GM21723 (cell line): ENCODE measurements around the gene GRID2.

Experiments used
- ATAC-seq: cut with Tn5 transposase; IDR thresholded peaks from one replicate; pipeline ENCODE4 v1.9.1; 2021; ENCODE audit warnings: mild to moderate bottlenecking, moderate library complexity; ENCODE audit not compliant: unreplicated experiment

The GRID2 gene

DNA sequence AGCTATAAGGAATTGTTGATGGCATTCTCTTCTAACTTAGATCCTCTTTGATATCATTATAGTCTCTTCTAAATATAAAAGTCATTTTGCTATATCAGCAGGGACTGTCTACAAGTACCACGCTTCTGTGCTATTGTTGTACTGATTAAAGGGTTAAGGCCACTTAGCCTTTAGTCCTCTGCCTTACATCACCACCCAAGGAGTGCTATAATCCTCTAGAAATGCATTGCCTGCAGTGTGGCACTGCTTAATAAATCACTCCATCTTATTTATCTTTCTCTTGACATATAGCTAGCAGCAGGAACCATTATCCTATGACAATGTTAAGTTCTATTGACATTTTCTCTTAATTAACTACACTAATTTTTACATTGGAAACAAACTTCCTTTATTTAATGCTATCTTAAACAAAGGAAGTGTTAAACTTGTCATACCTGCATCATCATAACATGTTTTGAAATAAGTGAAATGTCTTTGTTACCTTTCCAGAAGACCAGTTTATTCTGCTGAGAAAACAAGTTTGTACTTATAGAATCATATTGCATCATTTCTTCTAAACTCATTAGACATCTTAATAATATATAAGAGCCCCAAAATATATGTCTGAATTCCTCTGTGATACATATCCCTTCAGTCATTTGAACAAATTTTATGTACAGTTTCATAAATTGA lies 1163.9 kb downstream of the GRID2 start:
- no peak for ATAC-seq

DNA sequence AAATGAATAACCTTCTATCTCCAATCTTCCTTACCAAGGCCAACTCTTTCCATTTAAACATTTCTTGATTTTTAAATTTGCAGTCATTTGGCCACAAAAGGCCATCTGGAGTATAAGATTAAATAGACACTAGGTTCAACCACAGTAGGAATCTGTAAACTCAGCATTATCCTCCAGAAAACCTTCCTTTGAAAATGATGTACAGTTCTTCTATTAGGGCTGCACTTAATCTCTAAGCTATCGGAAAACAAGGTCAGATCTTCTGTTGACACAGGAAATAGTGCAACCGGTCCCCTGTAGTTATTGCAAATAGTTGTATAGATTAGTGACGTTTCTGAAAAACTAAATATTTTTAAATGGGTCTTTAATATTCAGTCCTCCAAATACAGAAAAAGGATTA lies 1165.8 kb downstream of the GRID2 start:
- ATAC-seq: no peak

DNA sequence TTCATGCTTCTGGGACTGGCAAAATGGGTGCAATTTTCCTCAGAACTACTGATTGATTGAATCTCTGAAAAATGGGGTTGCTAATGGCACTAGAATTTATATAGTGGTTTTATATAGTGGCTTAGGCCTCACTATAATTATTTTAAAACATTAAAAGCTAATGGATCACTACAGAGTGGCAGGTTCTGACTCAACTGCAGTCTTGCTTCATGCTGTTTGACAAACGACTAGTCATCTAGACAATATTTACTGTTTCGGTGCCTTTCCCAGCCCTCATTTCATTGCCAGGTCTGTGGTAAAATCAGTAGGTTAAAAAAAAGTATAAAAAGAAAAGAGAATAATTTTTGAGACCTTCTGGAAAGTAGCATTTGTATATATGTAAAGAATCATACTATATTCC lies 1172.0 kb downstream of the GRID2 start:
- ATAC-seq: no peak

DNA sequence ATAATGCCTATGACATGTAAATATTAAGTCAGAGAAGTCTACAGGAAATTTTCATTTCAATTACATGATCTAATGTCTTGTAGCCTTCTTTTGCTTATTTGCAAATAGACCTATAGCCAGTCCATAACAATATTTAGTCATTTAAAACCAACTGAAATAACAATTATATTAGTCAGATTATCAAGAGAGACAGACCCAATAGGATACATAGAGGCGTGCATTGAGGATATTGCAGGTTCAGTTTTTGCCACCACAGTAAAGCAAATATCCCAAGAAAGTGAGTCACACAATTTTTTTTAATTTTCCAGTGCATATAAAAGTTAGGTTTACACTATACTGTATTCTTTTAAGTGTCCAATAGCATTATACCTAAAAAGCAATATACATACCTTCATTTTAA lies 1175.0 kb downstream of the GRID2 start:
- no peak for ATAC-seq

DNA sequence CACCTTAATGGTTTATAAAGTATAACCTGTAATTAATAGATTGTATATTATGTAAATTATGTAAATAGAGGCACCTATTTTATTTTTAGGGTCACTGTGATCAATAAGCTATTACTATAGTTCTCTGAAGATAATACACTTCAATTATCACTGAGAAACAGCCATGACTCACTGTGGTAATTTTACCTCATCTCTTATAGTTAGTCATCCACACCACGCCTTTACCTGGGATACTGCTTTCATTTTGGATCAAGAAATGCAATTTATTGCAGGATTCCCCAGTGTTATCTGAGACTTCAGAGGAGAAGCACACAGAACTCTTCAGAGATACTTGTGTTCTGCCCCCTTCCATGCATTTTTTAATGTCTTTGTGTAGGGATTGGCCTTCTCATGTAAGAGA lies 1176.7 kb downstream of the GRID2 start:
- no peak for ATAC-seq

DNA sequence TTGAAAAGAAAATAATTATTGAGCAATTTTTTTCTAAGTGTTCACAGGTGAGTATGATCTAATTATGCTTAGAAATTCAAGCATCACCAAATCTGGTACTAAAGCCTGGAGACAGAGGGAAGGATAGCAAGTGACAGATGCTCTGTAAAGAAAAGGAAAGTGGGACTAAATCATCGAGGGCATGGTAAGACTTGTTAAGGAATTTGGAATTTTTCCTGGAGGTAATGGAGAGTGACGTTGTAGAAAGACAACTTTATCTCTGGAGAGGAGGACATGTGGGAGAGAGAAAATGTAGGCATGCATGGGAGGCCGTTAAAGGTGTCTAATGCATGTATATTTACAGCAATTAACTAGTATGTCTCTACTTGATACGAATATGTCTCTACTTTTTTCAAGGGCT lies 1191.6 kb downstream of the GRID2 start:
- no peak for ATAC-seq

DNA sequence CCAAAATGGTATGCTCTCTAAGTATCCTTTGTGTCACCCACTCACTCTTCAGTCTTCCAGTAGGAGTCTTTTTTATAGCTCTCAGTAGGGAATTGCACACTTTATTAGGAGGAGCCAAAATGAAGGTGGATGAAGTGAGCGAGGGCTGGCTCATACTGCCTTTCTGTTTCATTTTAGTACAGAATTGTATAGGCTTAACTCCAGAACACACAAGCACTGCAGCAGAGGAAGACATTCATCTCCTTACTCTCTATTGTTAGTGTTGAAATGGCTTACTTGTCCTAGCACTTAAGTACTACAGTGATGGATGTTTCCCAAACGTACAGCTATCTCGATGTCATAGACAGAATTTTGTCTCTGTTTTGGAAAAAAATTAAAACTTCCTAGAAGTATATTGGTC lies 1197.5 kb downstream of the GRID2 start:
- no peak for ATAC-seq

DNA sequence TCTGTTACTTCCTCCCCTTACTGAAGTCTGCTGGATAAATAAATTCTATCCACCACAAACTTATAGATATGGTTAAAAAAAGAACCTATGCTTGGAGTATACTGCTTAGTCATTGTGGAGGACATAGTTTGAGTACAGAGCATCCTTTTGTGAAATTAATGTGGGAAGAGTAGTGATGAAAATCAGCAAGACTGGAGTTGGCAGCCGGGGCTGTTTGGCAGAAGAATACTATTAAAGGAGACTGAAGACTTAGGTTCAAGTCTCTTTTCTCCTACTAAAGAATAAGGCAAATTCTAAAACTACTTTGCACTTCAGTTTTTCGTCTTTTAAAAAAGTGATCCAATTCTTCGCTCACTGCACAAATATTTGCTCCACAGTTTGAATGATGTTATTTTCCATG lies 1198.2 kb downstream of the GRID2 start:
- no peak for ATAC-seq

DNA sequence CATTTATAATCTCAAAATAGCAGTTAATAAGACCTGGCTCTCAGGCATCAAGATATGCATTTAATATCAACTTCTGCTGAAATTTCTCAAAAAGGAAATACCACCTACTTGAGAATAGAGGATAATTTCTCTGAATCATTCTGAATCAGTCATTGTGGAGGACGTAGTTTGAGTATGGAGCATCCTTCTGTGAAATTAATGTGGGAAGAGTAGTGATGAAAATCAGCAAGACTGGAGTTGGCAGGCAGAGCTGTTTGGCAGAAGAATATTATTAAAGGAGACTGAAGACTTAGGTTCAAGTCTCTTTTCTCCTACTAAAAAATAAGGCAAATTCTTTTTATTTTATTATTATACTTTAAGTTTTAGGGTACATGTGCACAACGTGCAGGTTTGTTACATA lies 1199.2 kb downstream of the GRID2 start:
- ATAC-seq: no peak

DNA sequence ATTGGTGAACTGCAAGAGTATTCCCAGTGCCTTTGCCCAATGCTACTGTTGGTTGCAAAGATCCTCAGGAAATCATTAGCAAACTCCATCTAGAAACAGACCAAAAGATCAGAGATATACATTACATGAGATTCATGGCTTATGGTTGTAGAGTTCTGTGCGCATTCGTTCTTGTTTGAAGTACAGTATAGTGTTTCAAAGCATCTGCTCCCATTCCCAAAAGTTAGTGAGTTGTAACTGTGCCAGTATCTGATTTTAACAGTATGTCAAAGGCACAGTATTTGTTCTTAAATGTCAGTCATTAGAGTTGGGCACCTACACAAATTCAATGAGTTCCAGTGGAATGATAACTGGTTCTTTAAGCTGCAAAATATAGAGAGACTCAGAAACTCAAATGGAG lies 1210.1 kb downstream of the GRID2 start:
- ATAC-seq: no peak

DNA sequence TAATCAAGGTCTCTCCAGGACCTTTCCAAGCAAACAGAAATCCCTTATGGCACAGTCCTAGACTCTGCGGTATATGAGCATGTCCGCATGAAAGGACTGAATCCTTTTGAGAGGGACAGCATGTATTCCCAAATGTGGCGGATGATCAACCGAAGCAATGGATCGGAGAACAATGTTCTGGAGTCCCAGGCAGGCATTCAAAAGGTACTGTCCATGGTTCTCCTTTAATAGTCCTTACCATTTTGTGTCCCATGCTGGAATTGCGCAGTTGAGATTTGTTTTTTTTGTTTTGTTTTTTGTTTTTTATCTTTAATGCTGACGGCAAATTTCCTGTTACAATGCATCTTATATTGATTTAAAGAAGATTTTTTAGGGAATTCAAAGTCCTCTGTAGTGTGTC lies 1211.4 kb downstream of the GRID2 start:
- ATAC-seq: no peak

DNA sequence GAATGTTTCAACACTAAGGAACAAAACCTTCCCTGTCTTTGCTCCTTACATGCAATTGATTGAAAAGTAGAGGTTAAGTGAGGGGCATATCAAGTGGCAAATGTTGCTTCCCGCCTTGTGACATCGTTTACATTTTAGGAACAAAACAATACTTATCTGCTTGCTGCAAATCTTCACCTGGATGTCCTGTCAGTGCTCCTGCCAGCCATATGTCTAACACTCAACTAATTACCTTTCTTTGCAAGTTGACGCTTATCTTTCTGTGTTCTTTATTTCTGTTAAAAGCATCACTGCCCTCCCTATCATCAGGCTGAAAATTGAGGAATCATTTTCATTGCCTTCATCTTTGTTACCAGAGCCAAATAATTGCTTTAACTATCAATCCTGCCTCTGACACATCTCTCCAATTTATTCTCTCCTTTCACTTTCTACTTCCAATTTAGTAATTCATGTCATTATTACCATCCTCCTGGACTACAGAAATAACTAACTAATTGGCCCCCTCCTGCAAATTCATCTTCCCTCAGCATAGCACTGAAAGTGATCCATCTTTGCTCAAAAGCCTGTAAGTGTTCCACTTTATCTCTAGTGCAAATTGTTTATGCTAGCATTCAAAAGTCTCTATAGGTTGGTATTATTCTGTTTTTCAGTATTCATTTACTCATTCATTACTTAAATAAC lies 1226.1 kb downstream of the GRID2 start:
- ATAC-seq: no peak

DNA sequence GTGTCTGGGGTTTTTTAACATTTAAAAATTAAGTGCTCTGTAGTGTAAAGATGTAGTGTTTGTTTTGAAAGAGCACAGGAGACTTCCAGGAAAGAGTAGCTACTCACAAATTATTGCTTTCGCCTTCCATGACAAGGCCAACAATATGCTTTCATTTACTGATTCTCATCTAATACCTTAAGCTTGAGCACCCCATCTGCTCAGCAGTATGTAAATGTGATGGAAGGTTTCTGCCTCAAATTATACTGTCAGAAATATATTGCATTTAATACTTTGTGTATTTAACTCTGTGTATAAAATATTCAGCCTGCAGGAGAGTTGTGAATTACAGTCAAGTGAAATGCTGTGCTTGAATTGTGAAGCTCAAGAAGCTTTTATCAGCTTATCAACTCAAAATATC lies 1228.5 kb downstream of the GRID2 start:
- ATAC-seq: no peak

DNA sequence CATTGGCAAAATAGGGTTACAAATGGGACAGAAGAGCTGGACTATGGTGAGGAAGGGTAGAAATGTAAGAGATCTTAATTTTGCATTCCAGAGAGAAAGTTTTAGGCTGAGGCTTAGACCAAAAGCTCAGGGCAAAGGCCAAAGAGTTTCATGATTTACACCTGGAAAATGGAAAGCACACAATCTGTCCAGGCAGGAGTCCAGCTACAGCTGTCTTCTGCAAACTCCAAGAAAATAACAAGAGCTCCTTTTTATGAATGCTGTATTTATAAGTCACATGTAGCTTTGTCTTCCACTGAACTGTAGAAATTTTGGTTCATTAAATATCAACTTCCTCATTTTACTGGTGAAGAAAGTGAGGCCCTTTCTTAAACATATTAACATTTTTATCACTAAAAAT lies 1236.8 kb downstream of the GRID2 start:
- no peak for ATAC-seq

DNA sequence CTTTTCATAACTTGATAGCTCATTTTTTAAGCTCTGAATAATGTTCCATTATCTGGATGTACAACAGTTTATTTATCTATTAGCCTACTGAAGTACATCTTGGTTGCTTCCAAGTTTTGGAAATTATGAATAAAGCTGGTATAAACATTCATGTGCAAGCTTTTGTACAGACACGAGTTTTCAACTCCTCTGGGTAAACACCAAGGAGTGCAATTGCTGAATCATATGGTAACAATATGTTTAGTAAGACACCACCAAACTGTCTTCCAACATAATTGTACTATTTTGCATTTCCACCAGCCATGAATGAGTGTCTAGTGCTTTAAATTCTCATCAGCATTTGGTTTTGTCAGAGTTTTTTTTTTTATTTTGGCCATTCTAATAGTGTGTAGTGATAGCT lies 1258.1 kb downstream of the GRID2 start:
- ATAC-seq: no peak

DNA sequence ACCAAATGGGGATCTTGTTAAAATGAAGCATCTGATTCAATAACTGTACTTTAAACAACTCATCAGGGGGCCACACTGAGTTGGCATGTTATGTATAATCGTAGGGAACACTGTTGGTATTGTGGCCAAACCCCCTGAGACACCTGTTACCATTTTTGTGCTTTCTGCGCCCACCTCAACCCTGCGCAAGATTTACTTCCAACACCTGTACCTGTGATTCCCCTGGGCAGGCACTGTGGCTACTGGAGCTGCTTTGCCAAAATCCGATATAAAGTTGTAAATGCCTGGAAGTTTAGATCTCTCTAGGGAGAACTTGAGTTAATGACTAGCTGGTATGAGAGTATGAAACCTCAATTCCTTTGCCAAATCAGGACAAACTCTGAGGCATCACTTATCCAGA lies 1265.0 kb downstream of the GRID2 start:
- ATAC-seq: no peak

DNA sequence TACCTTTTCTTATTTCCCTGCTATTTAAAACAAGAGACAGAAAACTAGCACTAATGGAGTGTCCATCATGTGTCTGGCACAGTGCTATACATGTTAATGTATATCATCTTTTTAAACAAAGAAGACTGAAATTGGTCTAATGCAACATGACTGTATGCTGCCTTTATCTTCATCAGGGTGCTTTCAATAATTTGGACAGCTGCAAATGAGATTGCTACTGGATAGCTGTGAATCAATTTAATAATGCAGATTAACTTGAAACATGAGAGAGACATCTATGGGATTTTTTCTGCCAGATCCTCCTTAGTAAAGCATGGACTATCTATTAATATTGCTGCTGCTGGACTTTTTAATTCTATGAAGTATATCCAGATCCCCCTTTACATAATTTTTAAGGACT lies 1269.5 kb downstream of the GRID2 start:
- no peak for ATAC-seq

DNA sequence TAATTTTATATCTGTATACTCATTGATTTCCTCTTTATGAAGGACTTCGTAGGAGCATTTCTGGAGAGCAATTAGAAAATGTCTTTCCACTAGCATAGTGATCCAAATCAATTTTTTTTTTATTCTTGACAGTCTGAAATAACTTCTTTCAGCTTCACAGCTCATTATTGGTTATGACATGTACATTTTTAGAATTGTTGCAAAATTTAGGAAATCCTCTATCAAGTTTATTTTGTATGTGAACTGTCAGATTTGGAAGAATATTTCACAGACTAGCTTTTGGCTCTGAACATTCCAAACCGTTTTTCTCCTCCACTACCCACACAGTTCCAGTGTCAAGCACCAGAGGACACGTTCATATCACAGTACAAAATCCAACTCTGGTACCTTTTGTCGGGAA lies 1275.2 kb downstream of the GRID2 start:
- no peak for ATAC-seq

DNA sequence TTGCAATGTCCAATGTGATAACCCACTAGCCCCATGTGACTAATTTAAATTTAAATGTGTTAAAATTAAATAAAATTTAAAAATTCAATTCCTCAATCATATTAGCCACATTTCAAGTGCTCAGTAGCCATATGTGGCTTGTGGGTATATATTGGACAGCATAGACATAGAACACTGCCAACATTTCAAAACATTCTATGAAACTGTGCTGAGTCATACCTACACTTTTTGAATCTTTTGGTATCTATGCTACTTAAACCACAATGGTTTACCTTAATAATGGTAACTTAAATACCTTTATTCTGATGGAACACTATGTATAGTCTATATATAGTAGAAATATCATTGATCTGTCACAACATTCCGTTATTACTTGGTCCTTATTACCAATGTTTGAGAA lies 1301.4 kb downstream of the GRID2 start:
- no peak for ATAC-seq

DNA sequence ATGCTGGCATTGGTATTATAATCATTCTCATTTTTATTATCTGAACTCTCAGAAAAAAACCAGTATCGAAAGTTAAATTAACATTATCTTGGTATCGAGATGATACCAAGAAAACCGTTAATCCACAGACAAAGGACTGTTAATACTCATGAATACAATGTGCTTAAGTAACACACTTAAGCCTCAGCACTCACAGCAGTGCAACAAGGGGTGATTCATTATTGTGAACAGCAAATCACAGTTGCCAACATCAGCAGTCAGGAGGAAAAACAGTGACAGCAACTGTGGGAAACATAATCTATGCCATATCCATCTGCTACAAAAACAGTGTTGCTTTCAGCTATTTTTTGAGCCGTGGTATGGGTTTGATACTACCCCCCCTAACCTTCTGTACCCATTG lies 1313.8 kb downstream of the GRID2 start:
- ATAC-seq: no peak

DNA sequence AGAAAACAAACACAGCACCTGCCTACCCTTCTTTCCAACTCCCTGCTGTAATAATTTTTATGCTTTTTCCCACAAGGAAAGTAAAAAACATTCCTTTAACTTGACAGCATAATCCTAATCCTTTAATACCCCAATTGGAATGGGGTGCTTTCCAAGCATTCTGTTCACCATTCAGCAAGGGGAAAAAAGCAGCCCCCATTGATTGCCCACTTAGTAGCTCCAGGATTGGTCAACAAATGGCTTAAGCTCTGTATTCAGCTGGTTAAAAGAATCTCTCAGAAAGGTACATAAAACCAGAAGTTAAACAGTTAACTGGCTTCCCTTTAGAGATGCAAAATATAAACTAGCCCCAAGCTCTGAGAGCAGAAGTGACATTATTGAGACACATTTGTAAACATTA lies 1330.0 kb downstream of the GRID2 start:
- no peak for ATAC-seq

DNA sequence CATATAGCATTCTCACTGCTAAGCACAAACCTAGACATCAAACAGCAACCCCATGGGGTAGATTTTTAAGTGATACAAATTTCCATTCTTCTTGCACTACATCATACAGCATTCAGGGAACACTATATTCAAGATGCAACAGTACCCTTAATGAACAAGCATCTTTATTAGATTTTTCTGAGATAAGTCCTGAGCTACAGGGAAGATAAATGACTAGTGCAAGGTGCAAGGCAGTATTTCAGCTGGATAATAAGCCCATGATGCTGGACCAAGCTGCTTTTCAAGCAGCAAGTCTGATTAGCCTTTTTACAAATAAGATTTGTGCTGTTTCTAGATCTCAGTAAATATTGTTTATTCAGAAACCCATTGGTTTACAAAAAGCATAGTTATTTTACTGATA lies 1332.2 kb downstream of the GRID2 start:
- no peak for ATAC-seq

DNA sequence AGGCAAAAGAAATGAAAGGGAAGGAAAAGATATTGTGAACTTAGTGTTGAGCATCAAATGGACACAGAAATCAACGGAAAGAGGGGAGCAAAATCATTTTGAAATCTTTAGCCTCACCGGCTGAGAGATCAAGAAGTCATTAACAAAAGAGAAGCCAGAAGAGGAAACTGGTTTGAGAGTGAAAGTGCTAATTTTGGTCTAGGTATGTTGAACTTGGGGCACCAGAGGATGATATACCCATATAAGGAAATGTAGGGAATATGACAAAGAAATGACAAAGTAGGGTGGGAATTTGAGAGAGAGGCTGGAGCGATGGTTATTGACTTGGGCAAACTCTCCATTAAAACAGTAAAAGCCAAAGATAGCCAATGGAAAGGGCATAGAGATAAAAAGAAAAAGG lies 1341.4 kb downstream of the GRID2 start:
- ATAC-seq: no peak
